ENCODE data around the gene TREH. TPM values are rescaled to one million over a fixed set of nuclear protein-coding genes. Genes with fewer than 3 reads are reported as not detected.
"Not testable (repeated sequence)": the region's sequence is repeated elsewhere in the genome, so short reads cannot be mapped to it uniquely, and the experiment has no call there.

The TREH gene, protein sequence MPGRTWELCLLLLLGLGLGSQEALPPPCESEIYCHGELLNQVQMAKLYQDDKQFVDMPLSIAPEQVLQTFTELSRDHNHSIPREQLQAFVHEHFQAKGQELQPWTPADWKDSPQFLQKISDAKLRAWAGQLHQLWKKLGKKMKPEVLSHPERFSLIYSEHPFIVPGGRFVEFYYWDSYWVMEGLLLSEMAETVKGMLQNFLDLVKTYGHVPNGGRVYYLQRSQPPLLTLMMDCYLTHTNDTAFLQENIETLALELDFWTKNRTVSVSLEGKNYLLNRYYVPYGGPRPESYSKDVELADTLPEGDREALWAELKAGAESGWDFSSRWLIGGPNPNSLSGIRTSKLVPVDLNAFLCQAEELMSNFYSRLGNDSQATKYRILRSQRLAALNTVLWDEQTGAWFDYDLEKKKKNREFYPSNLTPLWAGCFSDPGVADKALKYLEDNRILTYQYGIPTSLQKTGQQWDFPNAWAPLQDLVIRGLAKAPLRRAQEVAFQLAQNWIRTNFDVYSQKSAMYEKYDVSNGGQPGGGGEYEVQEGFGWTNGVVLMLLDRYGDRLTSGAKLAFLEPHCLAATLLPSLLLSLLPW
- total RNA-seq: not detected in 2 replicates

DNA sequence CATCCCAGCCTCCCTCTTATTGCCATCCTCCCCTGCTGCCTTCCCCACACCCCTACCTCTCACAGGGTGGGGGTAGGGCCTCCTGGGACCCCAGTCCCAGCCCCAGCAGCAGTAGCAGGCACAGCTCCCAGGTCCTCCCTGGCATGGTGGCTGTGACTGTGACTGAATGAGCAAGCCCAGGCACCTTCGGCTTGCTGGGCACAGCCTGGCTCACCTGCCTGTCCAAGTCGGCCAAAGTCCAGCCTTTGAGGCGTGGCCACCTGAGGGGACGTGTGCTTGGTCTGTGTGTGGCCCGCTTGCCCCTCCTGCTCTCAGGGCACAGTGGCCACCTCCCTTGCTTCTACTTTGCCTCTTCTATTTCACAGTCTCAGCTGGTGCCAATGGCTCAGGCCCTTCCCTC is at the start of gene TREH:
TREH (minus strand) TSS at position 168 of the 400 bp plus-strand sequence; CDS start at position 145, 23 bp downstream.
- no peaks in the 10 kb centered on the region for H3K36me3 Mint-ChIP-seq (ENCODE audit: low read depth)
- no peak within 1 kb of the TSS for H3K27ac Mint-ChIP-seq
- peaks cover 12% of the 10 kb centered on the region for H3K27me3 Mint-ChIP-seq
- intact Hi-C loops (cut with micrococcal nuclease): no loop called here
- no peak for ATAC-seq (ENCODE audit: low read depth)
- H3K9me3 Mint-ChIP-seq: peaks cover 6% of the 10 kb centered on the region
- H3K4me3 Mint-ChIP-seq: no peak within 1 kb of the TSS
- CTCF ChIA-PET: no interaction called here
- TF ChIP-seq, protein P1, sequence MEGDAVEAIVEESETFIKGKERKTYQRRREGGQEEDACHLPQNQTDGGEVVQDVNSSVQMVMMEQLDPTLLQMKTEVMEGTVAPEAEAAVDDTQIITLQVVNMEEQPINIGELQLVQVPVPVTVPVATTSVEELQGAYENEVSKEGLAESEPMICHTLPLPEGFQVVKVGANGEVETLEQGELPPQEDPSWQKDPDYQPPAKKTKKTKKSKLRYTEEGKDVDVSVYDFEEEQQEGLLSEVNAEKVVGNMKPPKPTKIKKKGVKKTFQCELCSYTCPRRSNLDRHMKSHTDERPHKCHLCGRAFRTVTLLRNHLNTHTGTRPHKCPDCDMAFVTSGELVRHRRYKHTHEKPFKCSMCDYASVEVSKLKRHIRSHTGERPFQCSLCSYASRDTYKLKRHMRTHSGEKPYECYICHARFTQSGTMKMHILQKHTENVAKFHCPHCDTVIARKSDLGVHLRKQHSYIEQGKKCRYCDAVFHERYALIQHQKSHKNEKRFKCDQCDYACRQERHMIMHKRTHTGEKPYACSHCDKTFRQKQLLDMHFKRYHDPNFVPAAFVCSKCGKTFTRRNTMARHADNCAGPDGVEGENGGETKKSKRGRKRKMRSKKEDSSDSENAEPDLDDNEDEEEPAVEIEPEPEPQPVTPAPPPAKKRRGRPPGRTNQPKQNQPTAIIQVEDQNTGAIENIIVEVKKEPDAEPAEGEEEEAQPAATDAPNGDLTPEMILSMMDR (IDR thresholded peaks at IDR 0.05): no peak
- DNase-seq: no peak
- H3K4me1 Mint-ChIP-seq: no peaks in the 10 kb centered on the region
- POLR2A ChIA-PET: no interaction called here

DNA sequence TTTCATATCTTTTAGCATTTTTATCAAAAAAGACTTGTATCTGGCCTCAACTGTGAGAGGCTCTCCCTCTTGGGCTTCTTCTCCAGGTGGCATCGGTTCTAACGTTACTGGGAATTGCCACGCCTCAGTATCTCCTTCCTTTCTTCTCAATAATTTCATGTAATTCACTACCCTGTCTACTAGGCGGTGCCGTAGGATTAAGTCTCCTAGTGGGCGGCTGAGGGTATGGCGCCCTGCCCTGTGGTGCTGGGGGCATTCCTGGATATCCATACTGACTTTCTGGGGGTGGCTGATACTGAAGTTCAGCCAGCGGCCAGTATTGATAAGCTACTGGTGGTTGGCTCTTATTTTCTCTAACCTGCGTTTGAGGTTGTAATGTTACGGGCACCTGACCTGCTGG is 48.7 kb upstream of the TREH start:
- ATAC-seq (ENCODE audit: low read depth); POLR2A ChIA-PET; H3K36me3 Mint-ChIP-seq (ENCODE audit: low read depth); H3K9me3 Mint-ChIP-seq; H3K4me1 Mint-ChIP-seq; H3K27ac Mint-ChIP-seq; H3K4me3 Mint-ChIP-seq; CTCF ChIA-PET; DNase-seq: not testable (repeated sequence)
- intact Hi-C loops (cut with micrococcal nuclease): loop anchor here (5.0 kb wide), 1 partner anchor 36 kb away; no protein-coding TSS in a partner anchor
- peaks cover 24% of the 10 kb centered on the region for H3K27me3 Mint-ChIP-seq

DNA sequence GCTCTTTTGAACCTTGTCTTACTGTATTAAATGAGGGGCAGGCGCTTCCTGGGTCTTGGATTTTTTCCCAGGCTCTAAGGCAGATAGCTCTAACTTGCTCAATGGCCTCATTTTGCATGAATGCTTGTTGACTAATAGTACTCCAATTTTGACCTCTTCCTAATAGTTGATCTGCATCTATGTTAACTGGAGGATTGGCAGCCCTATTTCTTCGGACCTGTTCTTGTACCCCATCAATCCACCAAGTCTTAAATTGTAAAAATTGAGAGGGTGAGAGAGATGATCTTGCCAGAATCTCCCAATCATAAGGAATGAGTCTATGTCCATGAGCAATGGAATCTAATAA is 48.2 kb upstream of the TREH start:
- H3K9me3 Mint-ChIP-seq; H3K4me1 Mint-ChIP-seq; H3K4me3 Mint-ChIP-seq; H3K27ac Mint-ChIP-seq; POLR2A ChIA-PET; ATAC-seq (ENCODE audit: low read depth); H3K36me3 Mint-ChIP-seq (ENCODE audit: low read depth); CTCF ChIA-PET; DNase-seq: not testable (repeated sequence)
- intact Hi-C loops (cut with micrococcal nuclease): loop anchor here (5.0 kb wide), 1 partner anchor 35 kb away; no protein-coding TSS in a partner anchor
- peaks cover 24% of the 10 kb centered on the region for H3K27me3 Mint-ChIP-seq

DNA sequence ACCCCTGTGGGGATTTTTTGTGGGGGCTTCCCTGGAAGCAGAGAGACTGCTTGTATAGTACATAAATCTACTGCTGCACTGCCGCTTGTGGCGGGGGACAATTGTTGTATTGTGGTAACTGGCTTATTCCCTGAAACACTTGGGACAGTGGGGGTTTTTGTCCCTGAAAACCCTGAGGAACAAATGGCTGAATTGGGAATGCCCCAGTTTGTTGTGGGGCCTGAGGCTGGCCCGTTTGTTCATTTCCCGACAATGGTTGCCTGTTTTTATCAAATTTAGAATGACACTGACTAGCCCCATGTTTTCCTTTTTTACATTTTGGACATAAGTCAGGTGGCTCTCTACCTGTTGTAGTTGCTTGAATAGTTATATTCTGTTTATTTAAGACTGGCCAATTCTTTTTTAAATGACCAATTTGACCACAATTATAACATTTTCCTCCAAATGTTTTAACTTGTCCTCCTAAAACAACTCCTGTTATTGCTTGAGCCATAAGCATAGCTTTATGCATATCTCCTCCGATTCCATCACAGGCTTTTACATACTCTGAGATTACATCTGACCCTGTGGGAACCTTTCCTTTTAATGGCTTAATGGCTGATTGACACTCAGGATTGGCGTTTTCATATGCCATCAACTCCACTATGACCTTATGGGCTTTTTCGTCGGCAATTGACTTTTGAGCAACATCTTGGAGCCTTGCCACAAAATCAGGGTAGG is 47.7 kb upstream of the TREH start:
- H3K4me1 Mint-ChIP-seq; CTCF ChIA-PET; H3K9me3 Mint-ChIP-seq; H3K4me3 Mint-ChIP-seq; ATAC-seq (ENCODE audit: low read depth); POLR2A ChIA-PET; H3K36me3 Mint-ChIP-seq (ENCODE audit: low read depth); DNase-seq; H3K27ac Mint-ChIP-seq: not testable (repeated sequence)
- H3K27me3 Mint-ChIP-seq: peaks cover 24% of the 10 kb centered on the region
- intact Hi-C loops (cut with micrococcal nuclease): loop anchor here (5.0 kb wide), 1 partner anchor 35 kb away; no protein-coding TSS in a partner anchor

DNA sequence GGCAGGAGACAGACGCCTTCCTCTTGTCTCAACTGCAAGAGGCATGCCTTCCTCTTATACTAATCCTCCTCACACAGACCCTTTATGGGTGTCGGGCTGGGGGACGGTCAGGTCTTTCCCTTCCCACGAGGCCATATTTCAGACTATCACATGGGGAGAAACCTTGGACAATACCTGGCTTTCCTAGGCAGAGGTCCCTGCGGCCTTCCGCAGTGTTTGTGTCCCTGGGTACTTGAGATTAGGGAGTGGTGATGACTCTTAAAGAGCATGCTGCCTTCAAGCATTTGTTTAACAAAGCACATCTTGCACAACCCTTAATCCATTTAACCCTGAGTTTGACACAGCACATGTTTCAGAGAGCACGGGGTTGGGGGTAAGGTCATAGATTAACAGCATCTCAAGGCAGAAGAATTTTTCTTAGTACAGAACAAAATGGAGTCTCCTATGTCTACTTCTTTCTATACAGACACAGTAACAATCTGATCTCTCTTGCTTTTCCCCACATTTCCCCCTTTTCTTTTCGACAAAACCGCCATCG is 42.1 kb upstream of the TREH start:
- H3K27ac Mint-ChIP-seq; intact Hi-C loops (cut with micrococcal nuclease); CTCF ChIA-PET; DNase-seq; ATAC-seq (ENCODE audit: low read depth); H3K4me3 Mint-ChIP-seq; H3K27me3 Mint-ChIP-seq; H3K4me1 Mint-ChIP-seq; POLR2A ChIA-PET; H3K36me3 Mint-ChIP-seq (ENCODE audit: low read depth); H3K9me3 Mint-ChIP-seq: not testable (repeated sequence)

DNA sequence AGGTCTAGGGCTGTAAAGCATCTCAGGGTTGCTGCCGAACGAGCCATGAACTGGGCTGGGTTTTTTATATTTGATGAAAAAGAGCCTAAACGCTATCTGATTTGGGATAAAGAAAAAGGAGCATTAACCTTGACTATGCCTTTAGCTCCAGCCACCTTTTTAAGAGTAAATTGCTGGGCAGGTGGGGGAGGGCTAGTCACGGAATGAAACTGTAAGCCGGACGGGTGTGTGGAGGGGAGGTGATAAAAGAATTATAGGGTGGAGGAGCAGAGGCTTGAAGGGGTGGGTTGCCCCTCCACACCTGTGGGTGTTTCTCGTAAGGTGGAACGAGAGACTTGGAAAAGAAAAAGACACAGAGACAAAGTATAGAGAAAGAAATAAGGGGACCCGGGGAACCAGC is 41.3 kb upstream of the TREH start:
- H3K4me3 Mint-ChIP-seq; H3K27me3 Mint-ChIP-seq; H3K9me3 Mint-ChIP-seq; H3K27ac Mint-ChIP-seq; ATAC-seq (ENCODE audit: low read depth); H3K36me3 Mint-ChIP-seq (ENCODE audit: low read depth); POLR2A ChIA-PET; DNase-seq; CTCF ChIA-PET; intact Hi-C loops (cut with micrococcal nuclease); H3K4me1 Mint-ChIP-seq: not testable (repeated sequence)

DNA sequence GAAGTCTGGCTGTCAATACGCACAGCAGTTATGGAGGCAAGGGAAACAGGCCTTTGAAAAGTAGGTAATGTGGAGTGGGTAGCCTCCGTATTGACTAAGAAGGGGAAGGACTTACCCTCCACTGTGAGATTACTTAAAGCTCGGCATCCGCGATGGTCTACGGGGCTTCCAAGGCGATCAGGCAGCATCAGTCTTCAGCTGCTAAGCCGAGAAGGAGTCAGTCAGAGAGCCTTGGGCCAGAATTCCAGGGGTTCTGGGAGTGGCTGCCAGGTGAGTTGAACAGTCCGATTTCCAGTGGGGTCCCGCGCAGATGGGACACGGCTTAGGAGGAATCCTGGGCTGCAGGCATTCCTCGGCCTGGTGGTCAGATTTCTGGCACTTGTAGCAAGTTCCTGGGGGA is 40.6 kb upstream of the TREH start:
- intact Hi-C loops (cut with micrococcal nuclease); H3K36me3 Mint-ChIP-seq (ENCODE audit: low read depth); H3K27me3 Mint-ChIP-seq; CTCF ChIA-PET; H3K9me3 Mint-ChIP-seq; DNase-seq; POLR2A ChIA-PET; H3K4me3 Mint-ChIP-seq; ATAC-seq (ENCODE audit: low read depth); H3K4me1 Mint-ChIP-seq; H3K27ac Mint-ChIP-seq: not testable (repeated sequence)

DNA sequence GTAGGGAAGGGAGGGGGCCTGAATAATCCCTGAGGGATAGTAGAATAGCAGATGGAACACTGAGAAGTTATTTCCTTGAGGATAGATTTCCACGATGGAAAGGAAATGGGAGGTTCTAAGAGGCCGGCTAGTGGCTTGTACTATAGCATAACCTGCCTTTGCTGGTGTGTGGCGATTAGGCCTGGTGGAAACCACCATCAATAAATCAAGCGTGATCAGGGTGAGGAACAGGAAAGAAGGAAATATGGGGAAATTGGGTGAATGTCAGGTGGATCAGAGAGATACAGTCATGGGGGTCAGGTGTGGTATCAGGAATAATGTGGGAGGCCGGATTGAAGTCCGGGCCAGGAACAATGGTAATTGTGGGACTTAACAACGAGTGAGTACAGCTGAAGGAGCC is 39.1 kb upstream of the TREH start:
- H3K27ac Mint-ChIP-seq, CTCF ChIA-PET: not testable (repeated sequence)

DNA sequence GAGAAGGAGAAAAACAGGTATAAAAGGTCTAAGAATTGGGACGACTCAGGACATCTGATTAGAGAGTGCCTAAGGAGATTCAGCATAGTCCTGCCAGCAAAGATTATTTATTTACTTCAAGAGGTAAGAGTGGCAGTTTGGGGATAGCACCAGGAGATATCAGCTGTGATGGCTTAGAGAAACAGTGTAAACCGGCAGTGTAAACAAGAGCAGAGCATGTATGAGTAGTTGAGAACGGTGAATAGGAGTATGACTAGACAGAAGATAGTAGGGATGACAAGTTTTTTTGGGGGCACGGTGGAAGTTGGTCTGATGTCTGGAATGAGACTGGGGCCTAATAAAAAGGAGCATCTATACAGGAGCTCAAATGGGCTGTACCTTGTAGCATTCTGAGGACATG is 38.3 kb upstream of the TREH start:
- CTCF ChIA-PET; DNase-seq; H3K36me3 Mint-ChIP-seq (ENCODE audit: low read depth); H3K27me3 Mint-ChIP-seq; ATAC-seq (ENCODE audit: low read depth); POLR2A ChIA-PET; H3K27ac Mint-ChIP-seq; H3K9me3 Mint-ChIP-seq; H3K4me3 Mint-ChIP-seq; intact Hi-C loops (cut with micrococcal nuclease): not testable (repeated sequence)
- peaks cover 11% of the 10 kb centered on the region for H3K4me1 Mint-ChIP-seq

More for the DNA sequence above, 39.1 kb upstream of the TREH start:
- DNase-seq; H3K9me3 Mint-ChIP-seq; H3K36me3 Mint-ChIP-seq (ENCODE audit: low read depth); ATAC-seq (ENCODE audit: low read depth); H3K4me3 Mint-ChIP-seq; intact Hi-C loops (cut with micrococcal nuclease); H3K27me3 Mint-ChIP-seq; POLR2A ChIA-PET: not testable (repeated sequence)
- H3K4me1 Mint-ChIP-seq: peaks cover 11% of the 10 kb centered on the region

DNA sequence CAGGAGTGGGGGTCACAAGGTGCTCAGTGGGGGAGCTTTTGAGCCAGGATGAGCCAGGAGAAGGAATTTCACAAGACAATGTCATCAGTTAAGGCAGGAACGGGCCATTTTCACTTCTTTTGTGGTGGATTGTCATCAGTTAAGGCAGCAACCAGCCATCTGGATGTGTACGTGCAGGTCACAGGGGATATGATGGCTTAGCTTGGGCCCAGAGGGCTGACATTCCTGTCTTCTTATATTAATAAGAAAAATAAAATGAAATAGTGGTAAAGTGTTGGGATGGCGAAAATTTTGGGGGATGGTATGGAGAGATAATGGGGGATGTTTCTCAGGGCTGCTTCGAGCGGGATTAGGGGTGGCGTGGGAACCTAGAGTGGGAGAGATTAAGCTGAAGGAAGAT is 37.8 kb upstream of the TREH start:
- H3K27me3 Mint-ChIP-seq; H3K36me3 Mint-ChIP-seq (ENCODE audit: low read depth); DNase-seq; CTCF ChIA-PET; intact Hi-C loops (cut with micrococcal nuclease); H3K4me3 Mint-ChIP-seq; H3K27ac Mint-ChIP-seq; H3K9me3 Mint-ChIP-seq; ATAC-seq (ENCODE audit: low read depth); POLR2A ChIA-PET: not testable (repeated sequence)
- H3K4me1 Mint-ChIP-seq: peaks cover 11% of the 10 kb centered on the region

Measured in activated B cell treated with CpG ODN at 0.5 μM for 24 hours (primary cell).